KG1 (cell line): Measurements from ENCODE around the gene PAX3.
A peak's percentile ranks its signal among the peaks of the same experiment; 100 is the strongest.

ENCODE experiments used
- DNase-seq: peaks from one replicate; lab custom pipeline; 2025; lab: John Stamatoyannopoulos, UW

Gene PAX3

GRCh38 chr2:222298311-222299150 is at the start of gene PAX3:
PAX3 (minus strand) TSS chr2:222298998; CDS start chr2:222298615, 383 bp downstream.
- no peak for DNase-seq

- no peak for DNase-seq
Observed at GRCh38 chr2:222341331-222341730, 42.5 kb upstream of the PAX3 start.

GRCh38 chr2:222338374-222338773 is 39.6 kb upstream of the PAX3 start:
- no peak for DNase-seq

- DNase-seq: no peak
Observed at GRCh38 chr2:222336931-222337330, 38.1 kb upstream of the PAX3 start.

GRCh38 chr2:222336442-222336841 is 37.6 kb upstream of the PAX3 start:
- DNase-seq: no peak

GRCh38 chr2:222334914-222335313 is 36.1 kb upstream of the PAX3 start:
- DNase-seq: no peak

GRCh38 chr2:222333397-222333796 is 34.6 kb upstream of the PAX3 start:
- no peak for DNase-seq

- DNase-seq: no peak
Observed at GRCh38 chr2:222332116-222332515, 33.3 kb upstream of the PAX3 start.

GRCh38 chr2:222330910-222331309 is 32.1 kb upstream of the PAX3 start:
- no peak for DNase-seq

GRCh38 chr2:222322236-222322635 is 23.4 kb upstream of the PAX3 start:
- no peak for DNase-seq

- DNase-seq: no peak
Observed at GRCh38 chr2:222320436-222321395, 21.9 kb upstream of the PAX3 start.

- no peak for DNase-seq
Observed at GRCh38 chr2:222319586-222320435, 21.0 kb upstream of the PAX3 start.

- DNase-seq: no peak
Observed at GRCh38 chr2:222318712-222319585, 20.2 kb upstream of the PAX3 start.

- DNase-seq: peak; percentile 54
Observed at GRCh38 chr2:222318026-222318711, 19.4 kb upstream of the PAX3 start.

GRCh38 chr2:222315443-222316121 is 16.8 kb upstream of the PAX3 start:
- no peak for DNase-seq

- no peak for DNase-seq
Observed at GRCh38 chr2:222313816-222314215, 15.0 kb upstream of the PAX3 start.

- DNase-seq: no peak
Observed at GRCh38 chr2:222311978-222312738, 13.4 kb upstream of the PAX3 start.

GRCh38 chr2:222311319-222311977 is 12.7 kb upstream of the PAX3 start:
- DNase-seq: no peak
